HepG2 (cell line): ENCODE results near the gene EPN3. TPM values are rescaled to one million over a fixed set of nuclear protein-coding genes. Genes with fewer than 3 reads are reported as not detected.

Experiments used
- GATA4 ChIP-seq: sonication (generic); IDR thresholded peaks from 2 replicates; pipeline ENCODE4 v1.6.1; 2016; ENCODE audit warnings: antibody characterized with exemption, low read depth, borderline replicate concordance
- HOXA3 ChIP-seq: sonication (generic); formaldehyde crosslinking; IDR thresholded peaks from 2 replicates; pipeline ENCODE4 v1.5.0; 2020; ENCODE audit warnings: missing genetic modification reagents
- KAT2B ChIP-seq: fragments of 150-350 bp; IDR thresholded peaks from 2 replicates; pipeline ENCODE4 v1.6.1; 2014; ENCODE audit warnings: low read depth, low read length, borderline replicate concordance
- KDM5B ChIP-seq: sonication (generic); formaldehyde crosslinking; IDR thresholded peaks from 2 replicates; pipeline ENCODE4 v1.4.0; 2020; ENCODE audit warnings: missing genetic modification reagents, mild to moderate bottlenecking, borderline replicate concordance
- MIER3 ChIP-seq: IDR thresholded peaks from 2 replicates; pipeline ENCODE4 v1.6.1; 2016; ENCODE audit warnings: missing compliant biosample characterization, borderline replicate concordance
- NR2F6 ChIP-seq, 2 experiments: IDR thresholded peaks; 2 replicates each; pipeline ENCODE4 v1.6.1; 2016; ENCODE audit warnings: antibody characterized with exemption in 1 of 2, mild to moderate bottlenecking in 1 of 2
- PITX1 ChIP-seq: sonication (generic); formaldehyde crosslinking; IDR thresholded peaks from 2 replicates; pipeline ENCODE4 v1.5.1; 2020; ENCODE audit warnings: mild to moderate bottlenecking, missing genetic modification reagents
- TRIM24 ChIP-seq: sonication (generic); formaldehyde crosslinking; IDR thresholded peaks from 2 replicates; pipeline ENCODE4 v1.8.0; 2022; ENCODE audit warnings: mild to moderate bottlenecking, missing genetic modification reagents
- YEATS2 ChIP-seq: sonication (generic); formaldehyde crosslinking; IDR thresholded peaks from 2 replicates; pipeline ENCODE4 v1.4.0; 2020; ENCODE audit warnings: missing genetic modification reagents, borderline replicate concordance
- ZFP37 ChIP-seq: sonication (generic); formaldehyde crosslinking; IDR thresholded peaks from 2 replicates; pipeline ENCODE4 v1.4.0; 2020; ENCODE audit warnings: missing genetic modification reagents, borderline replicate concordance
- ZNF558 ChIP-seq: sonication (generic); formaldehyde crosslinking; IDR thresholded peaks from 2 replicates; pipeline ENCODE4 v1.9.0; 2022; ENCODE audit warnings: mild to moderate bottlenecking, missing genetic modification reagents, borderline replicate concordance
- ZNF564 ChIP-seq: sonication (generic); formaldehyde crosslinking; IDR thresholded peaks from 2 replicates; pipeline ENCODE4 v1.8.1; 2023; ENCODE audit warnings: mild to moderate bottlenecking, missing genetic modification reagents
- ZSCAN22 ChIP-seq: sonication (generic); formaldehyde crosslinking; IDR thresholded peaks from 2 replicates; pipeline ENCODE4 v1.4.0; 2020; ENCODE audit warnings: mild to moderate bottlenecking, missing genetic modification reagents
- polyA plus RNA-seq, 8 experiments: library from polyadenylated mRNA; depleted of rRNA in 3 of 8; stranded (reverse) in 7 of 8; unstranded in 1 of 8; fragments of >200 nt; fragmentation: Illumina TruSeq in 4 of 8; extraction: Trizol in 4 of 8; gene quantifications; 2 replicates each; pipeline versions ENCODE4 v1.2.1 to v1.2.3, GENCODE V29; 2011 to 2016; ENCODE audit warnings: low read depth in 4 of 8, missing spikeins in 1 of 8, mixed read lengths in 1 of 8; ENCODE audit not compliant: insufficient read depth in 1 of 8
- total RNA-seq, 5 experiments: library from RNA; depleted of rRNA; stranded (reverse); fragments of >200 nt; fragmentation: Illumina TruSeq; extraction: Trizol; gene quantifications; 2 replicates each; pipeline ENCODE4 v1.2.3, GENCODE V29; 2016; ENCODE audit warnings: low read depth in 1 of 5
- TF ChIP-seq, protein P1 (sequence below): sonication (generic); formaldehyde crosslinking; IDR thresholded peaks from 2 replicates; pipeline ENCODE4 v1.4.0; 2020; ENCODE audit warnings: missing genetic modification reagents
- TF ChIP-seq, protein P2 (sequence below): sonication (generic); formaldehyde crosslinking; IDR thresholded peaks from 2 replicates; pipeline ENCODE4 v1.5.0; 2020; ENCODE audit warnings: mild to moderate bottlenecking, missing genetic modification reagents
- TF ChIP-seq, protein P3 (sequence below): sonication (generic); formaldehyde crosslinking; IDR thresholded peaks from 2 replicates; pipeline ENCODE4 v1.4.0; 2020; ENCODE audit warnings: mild to moderate bottlenecking, low read depth, missing genetic modification reagents
- TF ChIP-seq, protein P4 (sequence below): sonication (generic); formaldehyde crosslinking; IDR thresholded peaks from 2 replicates; pipeline ENCODE4 v1.9.0; 2021; ENCODE audit warnings: missing genetic modification reagents, borderline replicate concordance
- TF ChIP-seq, protein P5 (sequence below): sonication (generic); formaldehyde crosslinking; IDR thresholded peaks from 2 replicates; pipeline ENCODE4 v1.5.0; 2020; ENCODE audit warnings: missing genetic modification reagents, mild to moderate bottlenecking, borderline replicate concordance
- TF ChIP-seq, protein P6 (sequence below): sonication (generic); formaldehyde crosslinking; IDR thresholded peaks from 2 replicates; pipeline ENCODE4 v1.8.0; 2022; ENCODE audit warnings: mild to moderate bottlenecking, missing genetic modification reagents

EPN3 gene
- total and polyA plus RNA-seq, 2 of the 13 experiments (the other 11 are each of a cell fraction or from before 2014, with no cell fraction given): 0.11 to 0.95 TPM

DNA sequence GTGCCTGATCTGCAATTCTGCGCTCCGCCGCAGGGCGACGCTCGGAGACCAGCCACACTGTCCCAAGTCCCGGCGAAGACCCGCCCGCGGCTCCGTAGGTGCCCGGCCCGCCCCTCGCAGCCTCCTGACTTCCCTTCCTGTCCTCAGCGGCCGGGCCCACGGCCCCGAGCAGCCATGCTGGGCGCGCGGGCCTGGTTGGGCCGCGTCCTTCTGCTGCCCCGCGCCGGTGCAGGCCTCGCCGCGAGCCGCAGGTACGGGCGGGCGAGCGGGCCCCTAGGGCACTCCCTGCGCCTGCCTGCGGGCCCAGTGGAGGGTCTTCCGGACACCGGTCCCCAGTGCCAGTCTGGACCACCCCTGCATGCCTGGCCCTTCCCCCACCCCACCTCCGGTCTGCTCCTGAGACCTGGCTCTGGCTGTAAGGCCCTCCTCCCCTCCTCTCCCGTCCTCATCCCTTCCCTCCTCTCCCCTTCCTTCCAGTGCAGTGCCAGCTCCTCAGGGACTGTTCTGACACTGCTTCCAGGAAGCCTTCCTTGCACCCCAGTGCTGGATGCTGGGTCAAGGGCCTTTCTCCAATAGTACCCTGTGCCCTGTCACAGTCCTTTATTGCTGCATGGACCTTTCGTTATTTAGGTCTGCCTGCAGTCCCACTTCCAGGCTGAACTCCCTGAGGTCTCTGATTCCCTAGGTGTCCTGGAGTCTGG lies 14.7 kb downstream of the EPN3 start, which contains the start of gene SPATA20 (continued):
- TF ChIP-seq, protein P1, sequence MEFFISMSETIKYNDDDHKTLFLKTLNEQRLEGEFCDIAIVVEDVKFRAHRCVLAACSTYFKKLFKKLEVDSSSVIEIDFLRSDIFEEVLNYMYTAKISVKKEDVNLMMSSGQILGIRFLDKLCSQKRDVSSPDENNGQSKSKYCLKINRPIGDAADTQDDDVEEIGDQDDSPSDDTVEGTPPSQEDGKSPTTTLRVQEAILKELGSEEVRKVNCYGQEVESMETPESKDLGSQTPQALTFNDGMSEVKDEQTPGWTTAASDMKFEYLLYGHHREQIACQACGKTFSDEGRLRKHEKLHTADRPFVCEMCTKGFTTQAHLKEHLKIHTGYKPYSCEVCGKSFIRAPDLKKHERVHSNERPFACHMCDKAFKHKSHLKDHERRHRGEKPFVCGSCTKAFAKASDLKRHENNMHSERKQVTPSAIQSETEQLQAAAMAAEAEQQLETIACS (CRISPR knock-in tag): peak; percentile 63
- TF ChIP-seq YEATS2 (CRISPR knock-in tag): peak; percentile 78
- TF ChIP-seq, protein P2, sequence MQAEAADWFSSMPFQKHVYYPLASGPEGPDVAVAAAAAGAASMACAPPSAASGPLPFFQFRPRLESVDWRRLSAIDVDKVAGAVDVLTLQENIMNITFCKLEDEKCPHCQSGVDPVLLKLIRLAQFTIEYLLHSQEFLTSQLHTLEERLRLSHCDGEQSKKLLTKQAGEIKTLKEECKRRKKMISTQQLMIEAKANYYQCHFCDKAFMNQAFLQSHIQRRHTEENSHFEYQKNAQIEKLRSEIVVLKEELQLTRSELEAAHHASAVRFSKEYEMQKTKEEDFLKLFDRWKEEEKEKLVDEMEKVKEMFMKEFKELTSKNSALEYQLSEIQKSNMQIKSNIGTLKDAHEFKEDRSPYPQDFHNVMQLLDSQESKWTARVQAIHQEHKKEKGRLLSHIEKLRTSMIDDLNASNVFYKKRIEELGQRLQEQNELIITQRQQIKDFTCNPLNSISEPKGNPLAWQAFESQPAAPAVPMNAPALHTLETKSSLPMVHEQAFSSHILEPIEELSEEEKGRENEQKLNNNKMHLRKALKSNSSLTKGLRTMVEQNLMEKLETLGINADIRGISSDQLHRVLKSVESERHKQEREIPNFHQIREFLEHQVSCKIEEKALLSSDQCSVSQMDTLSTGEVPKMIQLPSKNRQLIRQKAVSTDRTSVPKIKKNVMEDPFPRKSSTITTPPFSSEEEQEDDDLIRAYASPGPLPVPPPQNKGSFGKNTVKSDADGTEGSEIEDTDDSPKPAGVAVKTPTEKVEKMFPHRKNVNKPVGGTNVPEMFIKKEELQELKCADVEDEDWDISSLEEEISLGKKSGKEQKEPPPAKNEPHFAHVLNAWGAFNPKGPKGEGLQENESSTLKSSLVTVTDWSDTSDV (CRISPR knock-in tag): 0 out of 2 replicates have a peak, but pooled peaks have one; percentile 21
- TF ChIP-seq, protein P3, sequence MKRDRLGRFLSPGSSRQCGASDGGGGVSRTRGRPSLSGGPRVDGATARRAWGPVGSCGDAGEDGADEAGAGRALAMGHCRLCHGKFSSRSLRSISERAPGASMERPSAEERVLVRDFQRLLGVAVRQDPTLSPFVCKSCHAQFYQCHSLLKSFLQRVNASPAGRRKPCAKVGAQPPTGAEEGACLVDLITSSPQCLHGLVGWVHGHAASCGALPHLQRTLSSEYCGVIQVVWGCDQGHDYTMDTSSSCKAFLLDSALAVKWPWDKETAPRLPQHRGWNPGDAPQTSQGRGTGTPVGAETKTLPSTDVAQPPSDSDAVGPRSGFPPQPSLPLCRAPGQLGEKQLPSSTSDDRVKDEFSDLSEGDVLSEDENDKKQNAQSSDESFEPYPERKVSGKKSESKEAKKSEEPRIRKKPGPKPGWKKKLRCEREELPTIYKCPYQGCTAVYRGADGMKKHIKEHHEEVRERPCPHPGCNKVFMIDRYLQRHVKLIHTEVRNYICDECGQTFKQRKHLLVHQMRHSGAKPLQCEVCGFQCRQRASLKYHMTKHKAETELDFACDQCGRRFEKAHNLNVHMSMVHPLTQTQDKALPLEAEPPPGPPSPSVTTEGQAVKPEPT (CRISPR knock-in tag): 0 out of 2 replicates have a peak, but pooled peaks have one; percentile 23
- no peak for TF ChIP-seq ZSCAN22 (CRISPR knock-in tag)
- 0 out of 2 replicates have a peak, but pooled peaks have one; percentile 60 for TF ChIP-seq ZNF564 (CRISPR knock-in tag)
- TF ChIP-seq, protein P4, sequence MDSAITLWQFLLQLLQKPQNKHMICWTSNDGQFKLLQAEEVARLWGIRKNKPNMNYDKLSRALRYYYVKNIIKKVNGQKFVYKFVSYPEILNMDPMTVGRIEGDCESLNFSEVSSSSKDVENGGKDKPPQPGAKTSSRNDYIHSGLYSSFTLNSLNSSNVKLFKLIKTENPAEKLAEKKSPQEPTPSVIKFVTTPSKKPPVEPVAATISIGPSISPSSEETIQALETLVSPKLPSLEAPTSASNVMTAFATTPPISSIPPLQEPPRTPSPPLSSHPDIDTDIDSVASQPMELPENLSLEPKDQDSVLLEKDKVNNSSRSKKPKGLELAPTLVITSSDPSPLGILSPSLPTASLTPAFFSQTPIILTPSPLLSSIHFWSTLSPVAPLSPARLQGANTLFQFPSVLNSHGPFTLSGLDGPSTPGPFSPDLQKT (CRISPR knock-in tag): 0 out of 2 replicates have a peak, but pooled peaks have one; percentile 13
- TF ChIP-seq HOXA3 (CRISPR knock-in tag): peak; percentile 93
- peak; percentile 37; the same call in 1 of the 2 replicates for TF ChIP-seq PITX1
- peak; percentile 72; the same call in 1 of the 2 replicates for TF ChIP-seq MIER3 (CRISPR knock-in tag)
- peak; percentile 61; the same call in 1 of the 2 replicates for TF ChIP-seq GATA4
- no peak for TF ChIP-seq KAT2B
- TF ChIP-seq ZNF558 (CRISPR knock-in tag): peak; percentile 87; the same call in 1 of the 2 replicates
- no peak for TF ChIP-seq NR2F6 (IDR thresholded peaks at IDR 0.05)
- peak; percentile 51; the same call in 1 of the 2 replicates for TF ChIP-seq NR2F6 (CRISPR knock-in tag; IDR thresholded peaks at IDR 0.05)
- peak; percentile 93 for TF ChIP-seq ZFP37 (CRISPR knock-in tag)
- TF ChIP-seq, protein P5, sequence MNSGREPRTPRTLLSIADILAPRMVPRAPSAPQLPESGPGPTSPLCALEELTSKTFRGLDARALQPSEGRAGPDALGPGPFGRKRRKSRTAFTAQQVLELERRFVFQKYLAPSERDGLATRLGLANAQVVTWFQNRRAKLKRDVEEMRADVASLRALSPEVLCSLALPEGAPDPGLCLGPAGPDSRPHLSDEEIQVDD (CRISPR knock-in tag): 0 out of 2 replicates have a peak, but pooled peaks have one; percentile 31
- peak; percentile 64; the same call in 1 of the 2 replicates for TF ChIP-seq KDM5B
- TF ChIP-seq, protein P6, sequence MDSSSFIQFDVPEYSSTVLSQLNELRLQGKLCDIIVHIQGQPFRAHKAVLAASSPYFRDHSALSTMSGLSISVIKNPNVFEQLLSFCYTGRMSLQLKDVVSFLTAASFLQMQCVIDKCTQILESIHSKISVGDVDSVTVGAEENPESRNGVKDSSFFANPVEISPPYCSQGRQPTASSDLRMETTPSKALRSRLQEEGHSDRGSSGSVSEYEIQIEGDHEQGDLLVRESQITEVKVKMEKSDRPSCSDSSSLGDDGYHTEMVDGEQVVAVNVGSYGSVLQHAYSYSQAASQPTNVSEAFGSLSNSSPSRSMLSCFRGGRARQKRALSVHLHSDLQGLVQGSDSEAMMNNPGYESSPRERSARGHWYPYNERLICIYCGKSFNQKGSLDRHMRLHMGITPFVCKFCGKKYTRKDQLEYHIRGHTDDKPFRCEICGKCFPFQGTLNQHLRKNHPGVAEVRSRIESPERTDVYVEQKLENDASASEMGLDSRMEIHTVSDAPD (CRISPR knock-in tag): no peak
- no peak for TF ChIP-seq TRIM24 (CRISPR knock-in tag)
